ENCODE measurements around the gene DUSP18. TPM values are rescaled to one million over a fixed set of nuclear protein-coding genes. Genes with fewer than 3 reads are reported as not detected.

DUSP18 gene
- total and polyA plus RNA-seq, 2 donors (not counting 1 experiment from before 2014, with no cell fraction given), result 7.4 to 10.8 TPM

- no peak overlapping the region for H3K9ac ChIP-seq (ENCODE audit: insufficient read depth, low read length)
- no peak overlapping the region for H3K4me3 ChIP-seq (replicated peaks in 1 of 4; ENCODE audit: control extremely low read depth in 1 of 4, insufficient read depth in 1 of 4, low read depth in 3 of 4, low read length in 4 of 4)
- H2AFZ ChIP-seq (ENCODE audit: low read length), result no peak overlapping the region
- no peaks in the 10 kb centered on the region for H3K9me3 ChIP-seq (ENCODE audit: control insufficient read depth, insufficient read depth, low read depth, low read length)
- H3K36me3 ChIP-seq (ENCODE audit: control insufficient read depth, insufficient read depth, low read length), result no peaks in the 10 kb centered on the region
- no peak for DNase-seq (ENCODE audit: low read depth in 2 of 2)
- no peaks in the 10 kb centered on the region for H3K79me2 ChIP-seq (ENCODE audit: control insufficient read depth, insufficient read depth, low read length)
- H4K20me1 ChIP-seq (ENCODE audit: control insufficient read depth, extremely low read depth, insufficient read depth, low read length), result no peaks in the 10 kb centered on the region
- H3K4me1 ChIP-seq (ENCODE audit: control insufficient read depth, extremely low read depth, insufficient read depth, low read length), result no peaks in the 10 kb centered on the region
- H3K4me2 ChIP-seq (ENCODE audit: extremely low read depth, insufficient read depth, low read length), result no peak overlapping the region
- no peak overlapping the region for H3K27ac ChIP-seq (ENCODE audit: insufficient read depth, low read length)
- no peaks in the 10 kb centered on the region for H3K27me3 ChIP-seq (ENCODE audit: control insufficient read depth, insufficient read depth, low read length)
- TF ChIP-seq, protein P1, sequence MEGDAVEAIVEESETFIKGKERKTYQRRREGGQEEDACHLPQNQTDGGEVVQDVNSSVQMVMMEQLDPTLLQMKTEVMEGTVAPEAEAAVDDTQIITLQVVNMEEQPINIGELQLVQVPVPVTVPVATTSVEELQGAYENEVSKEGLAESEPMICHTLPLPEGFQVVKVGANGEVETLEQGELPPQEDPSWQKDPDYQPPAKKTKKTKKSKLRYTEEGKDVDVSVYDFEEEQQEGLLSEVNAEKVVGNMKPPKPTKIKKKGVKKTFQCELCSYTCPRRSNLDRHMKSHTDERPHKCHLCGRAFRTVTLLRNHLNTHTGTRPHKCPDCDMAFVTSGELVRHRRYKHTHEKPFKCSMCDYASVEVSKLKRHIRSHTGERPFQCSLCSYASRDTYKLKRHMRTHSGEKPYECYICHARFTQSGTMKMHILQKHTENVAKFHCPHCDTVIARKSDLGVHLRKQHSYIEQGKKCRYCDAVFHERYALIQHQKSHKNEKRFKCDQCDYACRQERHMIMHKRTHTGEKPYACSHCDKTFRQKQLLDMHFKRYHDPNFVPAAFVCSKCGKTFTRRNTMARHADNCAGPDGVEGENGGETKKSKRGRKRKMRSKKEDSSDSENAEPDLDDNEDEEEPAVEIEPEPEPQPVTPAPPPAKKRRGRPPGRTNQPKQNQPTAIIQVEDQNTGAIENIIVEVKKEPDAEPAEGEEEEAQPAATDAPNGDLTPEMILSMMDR (conservative IDR thresholded peaks at IDR 0.05 in 1 of 2, IDR thresholded peaks at IDR 0.05 in 1 of 2; ENCODE audit: low read depth in 1 of 2, low read length in 2 of 2), result no peak
- TF ChIP-seq EZH2 (IDR thresholded peaks at IDR 0.05; ENCODE audit: low read length, missing control alignments), result no peak
These were observed 49.9 kb downstream of the DUSP18 start for GRCh38 chr22:30617819-30618218.

- Histone ChIP-seq H4K20me1 (ENCODE audit: control insufficient read depth, extremely low read depth, insufficient read depth, low read length) (no peaks in the 10 kb centered on the region), H3K4me2 (ENCODE audit: extremely low read depth, insufficient read depth, low read length) (no peak overlapping the region), H3K79me2 (ENCODE audit: control insufficient read depth, insufficient read depth, low read length) (no peaks in the 10 kb centered on the region), H3K27me3 (ENCODE audit: control insufficient read depth, insufficient read depth, low read length) (no peaks in the 10 kb centered on the region), H3K9ac (ENCODE audit: insufficient read depth, low read length) (no peak overlapping the region), H3K4me3 (replicated peaks in 1 of 4; ENCODE audit: control extremely low read depth in 1 of 4, insufficient read depth in 1 of 4, low read depth in 3 of 4, low read length in 4 of 4) (no peak overlapping the region), H2AFZ (ENCODE audit: low read length) (no peak overlapping the region), H3K4me1 (ENCODE audit: control insufficient read depth, extremely low read depth, insufficient read depth, low read length) (no peaks in the 10 kb centered on the region), H3K36me3 (ENCODE audit: control insufficient read depth, insufficient read depth, low read length) (no peaks in the 10 kb centered on the region), H3K9me3 (ENCODE audit: control insufficient read depth, insufficient read depth, low read depth, low read length) (no peaks in the 10 kb centered on the region), H3K27ac (ENCODE audit: insufficient read depth, low read length) (no peak overlapping the region)
- TF ChIP-seq, protein P1 (conservative IDR thresholded peaks at IDR 0.05 in 1 of 2, IDR thresholded peaks at IDR 0.05 in 1 of 2; ENCODE audit: low read depth in 1 of 2, low read length in 2 of 2), result no peak
- no peak for TF ChIP-seq EZH2 (IDR thresholded peaks at IDR 0.05; ENCODE audit: low read length, missing control alignments)
- no peak for DNase-seq (ENCODE audit: low read depth in 2 of 2)
These were observed 52.1 kb downstream of the DUSP18 start for GRCh38 chr22:30615543-30615954.

GRCh38 chr22:30614879-30615278 lies 52.8 kb downstream of the DUSP18 start:
- Histone ChIP-seq H3K4me1 (ENCODE audit: control insufficient read depth, extremely low read depth, insufficient read depth, low read length) (peaks cover 2% of the 10 kb centered on the region), H3K9ac (ENCODE audit: insufficient read depth, low read length) (no peak overlapping the region), H3K27ac (ENCODE audit: insufficient read depth, low read length) (no peak overlapping the region), H3K4me3 (replicated peaks in 1 of 4; ENCODE audit: control extremely low read depth in 1 of 4, insufficient read depth in 1 of 4, low read depth in 3 of 4, low read length in 4 of 4) (no peak overlapping the region), H3K36me3 (ENCODE audit: control insufficient read depth, insufficient read depth, low read length) (no peaks in the 10 kb centered on the region), H3K27me3 (ENCODE audit: control insufficient read depth, insufficient read depth, low read length) (no peaks in the 10 kb centered on the region), H2AFZ (ENCODE audit: low read length) (no peak overlapping the region), H4K20me1 (ENCODE audit: control insufficient read depth, extremely low read depth, insufficient read depth, low read length) (no peaks in the 10 kb centered on the region), H3K79me2 (ENCODE audit: control insufficient read depth, insufficient read depth, low read length) (no peaks in the 10 kb centered on the region), H3K9me3 (ENCODE audit: control insufficient read depth, insufficient read depth, low read depth, low read length) (no peaks in the 10 kb centered on the region), H3K4me2 (ENCODE audit: extremely low read depth, insufficient read depth, low read length) (no peak overlapping the region)
- no peak for DNase-seq (ENCODE audit: low read depth in 2 of 2)
- TF ChIP-seq, protein P1 (conservative IDR thresholded peaks at IDR 0.05 in 1 of 2, IDR thresholded peaks at IDR 0.05 in 1 of 2; ENCODE audit: low read depth in 1 of 2, low read length in 2 of 2), result no peak
- no peak for TF ChIP-seq EZH2 (IDR thresholded peaks at IDR 0.05; ENCODE audit: low read length, missing control alignments)
